ENCODE results near the gene SYNDIG1.
A peak's percentile ranks its signal among the peaks of the same experiment; 100 is the strongest.
"Not testable (repeated sequence)": the region's sequence is repeated elsewhere in the genome, so short reads cannot be mapped to it uniquely, and the experiment has no call there.

The SYNDIG1 gene

GRCh38 chr20:24493661-24494459 lies 24.4 kb downstream of the SYNDIG1 start:
- DNase-seq (ENCODE audit: low spot score): no peak

- DNase-seq (ENCODE audit: low spot score): no peak
These were observed 25.1 kb downstream of the SYNDIG1 start for GRCh38 chr20:24494460-24494920.

GRCh38 chr20:24495266-24495665 lies 25.8 kb downstream of the SYNDIG1 start:
- no peak for DNase-seq (ENCODE audit: low spot score)

- no peak for DNase-seq (ENCODE audit: low spot score)
These were observed 28.4 kb downstream of the SYNDIG1 start for GRCh38 chr20:24497851-24498250.

- DNase-seq (ENCODE audit: low spot score): no peak
These were observed 29.2 kb downstream of the SYNDIG1 start for GRCh38 chr20:24498641-24499040.

GRCh38 chr20:24499472-24499871 lies 30.0 kb downstream of the SYNDIG1 start:
- peak; percentile 51 for DNase-seq (ENCODE audit: low spot score)

GRCh38 chr20:24501764-24502556 lies 32.5 kb downstream of the SYNDIG1 start:
- peak; percentile 88 for DNase-seq (ENCODE audit: low spot score)

GRCh38 chr20:24502661-24503060 lies 33.2 kb downstream of the SYNDIG1 start:
- DNase-seq (ENCODE audit: low spot score): no peak

- DNase-seq (ENCODE audit: low spot score): peak; percentile 69
These were observed 34.0 kb downstream of the SYNDIG1 start for GRCh38 chr20:24503352-24503931.

GRCh38 chr20:24504331-24505285 lies 35.2 kb downstream of the SYNDIG1 start:
- DNase-seq (ENCODE audit: low spot score): no peak

- DNase-seq (ENCODE audit: low spot score): no peak
These were observed 36.7 kb downstream of the SYNDIG1 start for GRCh38 chr20:24506146-24506545.

GRCh38 chr20:24506696-24507095 lies 37.3 kb downstream of the SYNDIG1 start:
- DNase-seq (ENCODE audit: low spot score): no peak

- peak; percentile 68 for DNase-seq (ENCODE audit: low spot score)
These were observed 37.9 kb downstream of the SYNDIG1 start for GRCh38 chr20:24507182-24507853.

- DNase-seq (ENCODE audit: low spot score): not testable (repeated sequence)
These were observed 43.0 kb downstream of the SYNDIG1 start for GRCh38 chr20:24512441-24512840.

- DNase-seq (ENCODE audit: low spot score): no peak
These were observed 49.1 kb downstream of the SYNDIG1 start for GRCh38 chr20:24518515-24518914.

GRCh38 chr20:24519476-24519875 lies 50.0 kb downstream of the SYNDIG1 start:
- no peak for DNase-seq (ENCODE audit: low spot score)

- no peak for DNase-seq (ENCODE audit: low spot score)
These were observed 51.6 kb downstream of the SYNDIG1 start for GRCh38 chr20:24521032-24521431.

- no peak for DNase-seq (ENCODE audit: low spot score)
These were observed 53.3 kb downstream of the SYNDIG1 start for GRCh38 chr20:24522452-24523330.

- no peak for DNase-seq (ENCODE audit: low spot score)
These were observed 54.2 kb downstream of the SYNDIG1 start for GRCh38 chr20:24523661-24524060.

All from cerebellar cortex (tissue), 1 donor.